ENCODE results near the gene ARHGAP23. TPM values are rescaled to one million over a fixed set of nuclear protein-coding genes. Genes with fewer than 3 reads are reported as not detected.

Gene ARHGAP23
- total and polyA plus RNA-seq, 2 donors (not counting 1 experiment from before 2014, with no cell fraction given), result 28.1 to 41.1 TPM

DNA sequence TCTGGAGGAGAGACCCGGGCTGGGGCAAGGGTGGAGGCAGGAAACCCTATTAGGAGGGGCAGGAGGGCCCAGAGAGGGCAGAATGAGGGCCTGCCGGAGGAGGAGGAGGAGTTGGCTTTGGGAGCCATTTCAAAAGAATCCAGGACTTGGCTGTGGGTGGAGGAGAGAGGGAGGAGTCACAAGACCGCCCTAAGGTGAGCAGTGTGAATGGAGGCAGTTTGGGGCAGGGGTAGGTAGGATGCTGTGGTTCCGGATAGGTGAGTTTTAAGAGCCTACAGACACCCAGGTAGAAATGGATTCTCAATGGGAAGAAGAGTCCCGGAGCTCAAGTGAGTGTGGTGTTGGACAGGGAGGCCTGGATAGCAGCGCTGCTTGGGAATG is 80.3 kb downstream of the ARHGAP23 start:
- Histone ChIP-seq H3K27ac (ENCODE audit: insufficient read depth, low read length) (no peak overlapping the region), H3K4me3 (replicated peaks in 1 of 4; ENCODE audit: control extremely low read depth in 1 of 4, insufficient read depth in 1 of 4, low read depth in 3 of 4, low read length in 4 of 4) (no peak overlapping the region), H3K4me2 (ENCODE audit: extremely low read depth, insufficient read depth, low read length) (no peak overlapping the region), H3K9me3 (ENCODE audit: control insufficient read depth, insufficient read depth, low read depth, low read length) (no peaks in the 10 kb centered on the region), H3K4me1 (ENCODE audit: control insufficient read depth, extremely low read depth, insufficient read depth, low read length) (peaks cover 17% of the 10 kb centered on the region), H3K9ac (ENCODE audit: insufficient read depth, low read length) (no peak overlapping the region), H3K79me2 (ENCODE audit: control insufficient read depth, insufficient read depth, low read length) (no peaks in the 10 kb centered on the region), H2AFZ (ENCODE audit: low read length) (no peak overlapping the region), H3K27me3 (ENCODE audit: control insufficient read depth, insufficient read depth, low read length) (no peaks in the 10 kb centered on the region), H4K20me1 (ENCODE audit: control insufficient read depth, extremely low read depth, insufficient read depth, low read length) (no peaks in the 10 kb centered on the region), H3K36me3 (ENCODE audit: control insufficient read depth, insufficient read depth, low read length) (peaks cover 10% of the 10 kb centered on the region)
- DNase-seq (ENCODE audit: low read depth in 2 of 2), result no peak
- TF ChIP-seq, protein P1, sequence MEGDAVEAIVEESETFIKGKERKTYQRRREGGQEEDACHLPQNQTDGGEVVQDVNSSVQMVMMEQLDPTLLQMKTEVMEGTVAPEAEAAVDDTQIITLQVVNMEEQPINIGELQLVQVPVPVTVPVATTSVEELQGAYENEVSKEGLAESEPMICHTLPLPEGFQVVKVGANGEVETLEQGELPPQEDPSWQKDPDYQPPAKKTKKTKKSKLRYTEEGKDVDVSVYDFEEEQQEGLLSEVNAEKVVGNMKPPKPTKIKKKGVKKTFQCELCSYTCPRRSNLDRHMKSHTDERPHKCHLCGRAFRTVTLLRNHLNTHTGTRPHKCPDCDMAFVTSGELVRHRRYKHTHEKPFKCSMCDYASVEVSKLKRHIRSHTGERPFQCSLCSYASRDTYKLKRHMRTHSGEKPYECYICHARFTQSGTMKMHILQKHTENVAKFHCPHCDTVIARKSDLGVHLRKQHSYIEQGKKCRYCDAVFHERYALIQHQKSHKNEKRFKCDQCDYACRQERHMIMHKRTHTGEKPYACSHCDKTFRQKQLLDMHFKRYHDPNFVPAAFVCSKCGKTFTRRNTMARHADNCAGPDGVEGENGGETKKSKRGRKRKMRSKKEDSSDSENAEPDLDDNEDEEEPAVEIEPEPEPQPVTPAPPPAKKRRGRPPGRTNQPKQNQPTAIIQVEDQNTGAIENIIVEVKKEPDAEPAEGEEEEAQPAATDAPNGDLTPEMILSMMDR (conservative IDR thresholded peaks at IDR 0.05 in 1 of 2, IDR thresholded peaks at IDR 0.05 in 1 of 2; ENCODE audit: low read depth in 1 of 2, low read length in 2 of 2), result no peak
- no peak for TF ChIP-seq EZH2 (IDR thresholded peaks at IDR 0.05; ENCODE audit: low read length, missing control alignments)

GRCh38 chr17:38508954-38509771 is 80.9 kb downstream of the ARHGAP23 start:
- no peaks in the 10 kb centered on the region for H3K27me3 ChIP-seq (ENCODE audit: control insufficient read depth, insufficient read depth, low read length)
- DNase-seq (ENCODE audit: low read depth in 2 of 2), result peak; percentile 88 to 91
- H3K4me3 ChIP-seq (replicated peaks in 1 of 4; ENCODE audit: control extremely low read depth in 1 of 4, insufficient read depth in 1 of 4, low read depth in 3 of 4, low read length in 4 of 4), result peak overlapping the region in 1 of 4 experiments; percentile 19
- no peak overlapping the region for H2AFZ ChIP-seq (ENCODE audit: low read length)
- H3K9me3 ChIP-seq (ENCODE audit: control insufficient read depth, insufficient read depth, low read depth, low read length), result no peaks in the 10 kb centered on the region
- H3K27ac ChIP-seq (ENCODE audit: insufficient read depth, low read length), result peak overlapping the region; percentile 39
- H3K4me1 ChIP-seq (ENCODE audit: control insufficient read depth, extremely low read depth, insufficient read depth, low read length), result peaks cover 17% of the 10 kb centered on the region
- H4K20me1 ChIP-seq (ENCODE audit: control insufficient read depth, extremely low read depth, insufficient read depth, low read length), result no peaks in the 10 kb centered on the region
- H3K9ac ChIP-seq (ENCODE audit: insufficient read depth, low read length), result no peak overlapping the region
- no peaks in the 10 kb centered on the region for H3K79me2 ChIP-seq (ENCODE audit: control insufficient read depth, insufficient read depth, low read length)
- H3K4me2 ChIP-seq (ENCODE audit: extremely low read depth, insufficient read depth, low read length), result peak overlapping the region; percentile 8
- H3K36me3 ChIP-seq (ENCODE audit: control insufficient read depth, insufficient read depth, low read length), result peaks cover 9% of the 10 kb centered on the region
- no peak for TF ChIP-seq EZH2 (IDR thresholded peaks at IDR 0.05; ENCODE audit: low read length, missing control alignments)
- TF ChIP-seq, protein P1 (conservative IDR thresholded peaks at IDR 0.05 in 1 of 2, IDR thresholded peaks at IDR 0.05 in 1 of 2; ENCODE audit: low read depth in 1 of 2, low read length in 2 of 2), result peak; percentile 72 to 74

- Histone ChIP-seq H2AFZ (ENCODE audit: low read length) (no peak overlapping the region), H3K79me2 (ENCODE audit: control insufficient read depth, insufficient read depth, low read length) (no peaks in the 10 kb centered on the region), H3K4me2 (ENCODE audit: extremely low read depth, insufficient read depth, low read length) (peak overlapping the region; percentile 8), H4K20me1 (ENCODE audit: control insufficient read depth, extremely low read depth, insufficient read depth, low read length) (no peaks in the 10 kb centered on the region), H3K4me3 (replicated peaks in 1 of 4; ENCODE audit: control extremely low read depth in 1 of 4, insufficient read depth in 1 of 4, low read depth in 3 of 4, low read length in 4 of 4) (peak overlapping the region in 1 of 4 experiments; percentile 19), H3K9ac (ENCODE audit: insufficient read depth, low read length) (no peak overlapping the region), H3K36me3 (ENCODE audit: control insufficient read depth, insufficient read depth, low read length) (peaks cover 9% of the 10 kb centered on the region), H3K27ac (ENCODE audit: insufficient read depth, low read length) (peak overlapping the region; percentile 39), H3K27me3 (ENCODE audit: control insufficient read depth, insufficient read depth, low read length) (no peaks in the 10 kb centered on the region), H3K9me3 (ENCODE audit: control insufficient read depth, insufficient read depth, low read depth, low read length) (no peaks in the 10 kb centered on the region), H3K4me1 (ENCODE audit: control insufficient read depth, extremely low read depth, insufficient read depth, low read length) (peaks cover 17% of the 10 kb centered on the region)
- DNase-seq (ENCODE audit: low read depth in 2 of 2), result peak; percentile 31 to 42
- TF ChIP-seq, protein P1 (conservative IDR thresholded peaks at IDR 0.05 in 1 of 2, IDR thresholded peaks at IDR 0.05 in 1 of 2; ENCODE audit: low read depth in 1 of 2, low read length in 2 of 2), result no peak
- TF ChIP-seq EZH2 (IDR thresholded peaks at IDR 0.05; ENCODE audit: low read length, missing control alignments), result no peak
Measured at GRCh38 chr17:38509772-38510420, 81.6 kb downstream of the ARHGAP23 start.
